ENCODE results near the gene ELN. TPM values are rescaled to one million over a fixed set of nuclear protein-coding genes. Genes with fewer than 3 reads are reported as not detected.

The ELN gene
- total RNA-seq, 4 donors from 2014 or later: 29.6 to 224 (median 108) TPM

DNA sequence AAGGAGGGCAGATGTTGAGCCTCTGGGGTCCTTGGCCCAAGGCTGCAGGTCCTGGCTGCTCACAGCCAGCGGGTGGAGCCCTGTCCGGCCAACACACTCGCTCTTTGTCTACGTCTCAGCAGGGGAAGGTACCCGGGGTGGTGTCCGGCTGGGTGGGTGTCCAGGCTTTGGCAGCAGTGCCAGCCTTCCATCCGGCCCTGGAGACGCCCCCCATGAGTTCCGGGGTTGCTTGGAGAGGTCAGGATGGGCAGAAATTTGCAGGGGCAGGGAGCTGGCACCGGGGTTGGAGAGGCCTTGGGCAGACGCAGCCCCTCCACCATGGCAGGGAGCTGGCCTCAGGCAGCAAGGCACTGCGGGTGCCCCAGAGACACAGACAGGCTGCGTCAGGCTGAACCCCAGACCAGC lies 42.2 kb upstream of the ELN start:
- TF ChIP-seq, protein P1, sequence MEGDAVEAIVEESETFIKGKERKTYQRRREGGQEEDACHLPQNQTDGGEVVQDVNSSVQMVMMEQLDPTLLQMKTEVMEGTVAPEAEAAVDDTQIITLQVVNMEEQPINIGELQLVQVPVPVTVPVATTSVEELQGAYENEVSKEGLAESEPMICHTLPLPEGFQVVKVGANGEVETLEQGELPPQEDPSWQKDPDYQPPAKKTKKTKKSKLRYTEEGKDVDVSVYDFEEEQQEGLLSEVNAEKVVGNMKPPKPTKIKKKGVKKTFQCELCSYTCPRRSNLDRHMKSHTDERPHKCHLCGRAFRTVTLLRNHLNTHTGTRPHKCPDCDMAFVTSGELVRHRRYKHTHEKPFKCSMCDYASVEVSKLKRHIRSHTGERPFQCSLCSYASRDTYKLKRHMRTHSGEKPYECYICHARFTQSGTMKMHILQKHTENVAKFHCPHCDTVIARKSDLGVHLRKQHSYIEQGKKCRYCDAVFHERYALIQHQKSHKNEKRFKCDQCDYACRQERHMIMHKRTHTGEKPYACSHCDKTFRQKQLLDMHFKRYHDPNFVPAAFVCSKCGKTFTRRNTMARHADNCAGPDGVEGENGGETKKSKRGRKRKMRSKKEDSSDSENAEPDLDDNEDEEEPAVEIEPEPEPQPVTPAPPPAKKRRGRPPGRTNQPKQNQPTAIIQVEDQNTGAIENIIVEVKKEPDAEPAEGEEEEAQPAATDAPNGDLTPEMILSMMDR (IDR thresholded peaks at IDR 0.05; ENCODE audit: low read depth): no peak

GRCh38 chr7:73986158-73986631 lies 41.8 kb upstream of the ELN start:
- TF ChIP-seq, protein P1 (IDR thresholded peaks at IDR 0.05; ENCODE audit: low read depth): no peak

- TF ChIP-seq, protein P1 (IDR thresholded peaks at IDR 0.05; ENCODE audit: low read depth): no peak
These were observed 40.7 kb upstream of the ELN start for GRCh38 chr7:73987298-73987697.

- TF ChIP-seq, protein P1 (IDR thresholded peaks at IDR 0.05; ENCODE audit: low read depth): no peak
These were observed 39.8 kb upstream of the ELN start for GRCh38 chr7:73988197-73988596.

- TF ChIP-seq, protein P1 (IDR thresholded peaks at IDR 0.05; ENCODE audit: low read depth): no peak
These were observed 36.4 kb upstream of the ELN start for GRCh38 chr7:73991522-73992100.

GRCh38 chr7:73992101-73992562 lies 35.8 kb upstream of the ELN start:
- TF ChIP-seq, protein P1 (IDR thresholded peaks at IDR 0.05; ENCODE audit: low read depth): no peak

- TF ChIP-seq, protein P1 (IDR thresholded peaks at IDR 0.05; ENCODE audit: low read depth): no peak
These were observed 34.0 kb upstream of the ELN start for GRCh38 chr7:73994023-73994422.

All from subcutaneous adipose tissue (tissue), 4 donors.